ENCODE data around the gene LRP8.

GRCh38 chr1:53275566-53275965 is 52.3 kb downstream of the LRP8 start:
- TF ChIP-seq ZNF263 (CRISPR knock-in tag; IDR thresholded peaks at IDR 0.05; ENCODE audit: borderline replicate concordance), result no peak
- TF ChIP-seq ZBTB26 (CRISPR knock-in tag; IDR thresholded peaks at IDR 0.05), result no peak
- TF ChIP-seq EZH2 (IDR thresholded peaks at IDR 0.05; ENCODE audit: borderline replicate concordance, low read depth, low read length), result no peak
- no peak for TF ChIP-seq RNF2 (IDR thresholded peaks at IDR 0.05)
- no peak for TF ChIP-seq CTCF (IDR thresholded peaks at IDR 0.05 in 2 of 3, conservative IDR thresholded peaks at IDR 0.05 in 1 of 3; ENCODE audit: insufficient read depth in 2 of 3, low read depth in 1 of 3, low read length in 3 of 3)
- no peak for TF ChIP-seq JUND (IDR thresholded peaks at IDR 0.05; ENCODE audit: borderline replicate concordance, low read depth, low read length)
- TF ChIP-seq JUND (tag; IDR thresholded peaks at IDR 0.05; ENCODE audit: borderline replicate concordance, low read depth, low read length), result no peak
- TF ChIP-seq RFX5 (IDR thresholded peaks at IDR 0.05; ENCODE audit: low read depth, low read length), result no peak
- TF ChIP-seq MYC (IDR thresholded peaks at IDR 0.05; ENCODE audit: low read depth, low read length), result no peak
- no peak for TF ChIP-seq MYC (CRISPR knock-in tag; IDR thresholded peaks at IDR 0.05; ENCODE audit: borderline replicate concordance, low read depth)

Data from K562 (cell line).